ENCODE results near the gene NUDCD3.

NUDCD3 gene

DNA sequence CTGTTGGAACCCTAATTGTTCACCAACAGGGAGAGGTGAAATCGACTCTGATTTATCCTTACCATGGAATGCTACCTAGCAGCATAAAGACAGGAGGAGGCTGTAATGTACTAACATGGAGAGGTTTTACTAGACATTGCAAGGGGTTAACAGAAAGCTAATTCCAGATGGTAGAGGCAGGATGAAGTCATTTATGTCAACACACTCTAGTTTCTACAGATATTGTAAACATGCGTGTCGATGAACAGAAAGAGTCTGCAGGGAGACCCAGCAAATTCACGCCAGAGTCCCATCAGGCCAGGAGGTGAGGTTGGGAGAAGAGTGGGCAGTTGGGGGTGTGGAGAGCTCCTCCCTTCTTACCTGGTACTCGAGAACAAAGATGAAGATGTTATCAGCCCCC, 43.6 kb upstream of the NUDCD3 start:
- Histone ChIP-seq H3K4me3 (ENCODE audit: low read depth in 1 of 5, low read length in 5 of 5) (no peak overlapping the region), H3K27me3 (ENCODE audit: control insufficient read depth in 5 of 5, insufficient read depth in 4 of 5, low read length in 5 of 5) (no peaks in the 10 kb centered on the region), H3K4me1 (ENCODE audit: control insufficient read depth in 5 of 5, insufficient read depth in 5 of 5, low read length in 5 of 5) (peaks cover 0 to 27% (median 12%) of the 10 kb centered on the region in 5 donors), H3K36me3 (ENCODE audit: control insufficient read depth in 5 of 5, insufficient read depth in 5 of 5, low read length in 5 of 5) (no peaks in the 10 kb centered on the region), H3K27ac (ENCODE audit: low read depth, low read length) (no peak overlapping the region), H3K9ac (ENCODE audit: low read length in 5 of 5) (no peak overlapping the region), H3K9me3 (ENCODE audit: control insufficient read depth in 5 of 5, low read length in 5 of 5) (no peaks in the 10 kb centered on the region)

DNA sequence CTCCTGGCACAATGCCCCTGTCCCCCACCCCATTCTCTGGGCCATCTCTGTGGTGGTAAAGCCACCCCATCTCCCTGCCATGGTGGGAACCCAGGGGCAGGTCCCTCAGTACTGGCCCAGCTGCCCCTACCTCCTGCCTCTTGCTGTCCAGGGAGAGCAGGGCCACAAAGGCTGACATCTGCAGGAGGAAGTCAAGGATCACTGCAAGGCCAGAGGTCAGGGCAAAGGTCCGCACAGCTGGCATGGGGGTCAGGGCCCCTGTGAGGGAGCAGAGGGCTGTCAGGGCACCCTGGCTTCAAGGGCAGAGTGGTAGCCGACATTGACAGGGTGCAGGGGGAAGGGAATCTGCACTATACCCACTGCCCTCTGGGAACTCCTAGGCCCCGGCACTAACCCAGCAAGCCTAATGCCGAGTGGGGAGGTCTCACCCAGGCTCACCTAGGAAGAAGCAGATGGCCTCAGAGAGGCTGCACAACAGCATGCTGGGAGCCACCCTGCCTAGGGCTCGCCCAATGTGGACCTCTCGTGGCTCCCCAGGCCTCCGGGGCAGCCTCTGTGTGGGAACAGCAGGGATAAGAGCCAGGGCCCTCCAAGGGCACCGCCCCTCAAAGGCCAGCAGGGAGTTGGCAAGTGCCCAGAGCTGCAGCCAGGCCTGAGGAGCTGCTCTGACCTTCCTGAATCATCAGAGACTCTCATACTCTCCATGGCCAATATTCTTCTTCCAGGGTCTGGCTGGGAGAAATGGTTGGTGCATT, 43.0 kb upstream of the NUDCD3 start:
- H3K36me3 ChIP-seq (ENCODE audit: control insufficient read depth in 5 of 5, insufficient read depth in 5 of 5, low read length in 5 of 5): no peaks in the 10 kb centered on the region
- H3K4me1 ChIP-seq (ENCODE audit: control insufficient read depth in 5 of 5, insufficient read depth in 5 of 5, low read length in 5 of 5): peaks cover 0 to 21% (median 12%) of the 10 kb centered on the region in 5 donors
- no peak overlapping the region for H3K27ac ChIP-seq (ENCODE audit: low read depth, low read length)
- no peak overlapping the region for H3K4me3 ChIP-seq (ENCODE audit: low read depth in 1 of 5, low read length in 5 of 5)
- no peaks in the 10 kb centered on the region for H3K27me3 ChIP-seq (ENCODE audit: control insufficient read depth in 5 of 5, insufficient read depth in 4 of 5, low read length in 5 of 5)
- H3K9me3 ChIP-seq (ENCODE audit: control insufficient read depth in 5 of 5, low read length in 5 of 5): peaks cover 0 to under 1% (median 0%) of the 10 kb centered on the region in 5 donors
- H3K9ac ChIP-seq (ENCODE audit: low read length in 5 of 5): no peak overlapping the region

DNA sequence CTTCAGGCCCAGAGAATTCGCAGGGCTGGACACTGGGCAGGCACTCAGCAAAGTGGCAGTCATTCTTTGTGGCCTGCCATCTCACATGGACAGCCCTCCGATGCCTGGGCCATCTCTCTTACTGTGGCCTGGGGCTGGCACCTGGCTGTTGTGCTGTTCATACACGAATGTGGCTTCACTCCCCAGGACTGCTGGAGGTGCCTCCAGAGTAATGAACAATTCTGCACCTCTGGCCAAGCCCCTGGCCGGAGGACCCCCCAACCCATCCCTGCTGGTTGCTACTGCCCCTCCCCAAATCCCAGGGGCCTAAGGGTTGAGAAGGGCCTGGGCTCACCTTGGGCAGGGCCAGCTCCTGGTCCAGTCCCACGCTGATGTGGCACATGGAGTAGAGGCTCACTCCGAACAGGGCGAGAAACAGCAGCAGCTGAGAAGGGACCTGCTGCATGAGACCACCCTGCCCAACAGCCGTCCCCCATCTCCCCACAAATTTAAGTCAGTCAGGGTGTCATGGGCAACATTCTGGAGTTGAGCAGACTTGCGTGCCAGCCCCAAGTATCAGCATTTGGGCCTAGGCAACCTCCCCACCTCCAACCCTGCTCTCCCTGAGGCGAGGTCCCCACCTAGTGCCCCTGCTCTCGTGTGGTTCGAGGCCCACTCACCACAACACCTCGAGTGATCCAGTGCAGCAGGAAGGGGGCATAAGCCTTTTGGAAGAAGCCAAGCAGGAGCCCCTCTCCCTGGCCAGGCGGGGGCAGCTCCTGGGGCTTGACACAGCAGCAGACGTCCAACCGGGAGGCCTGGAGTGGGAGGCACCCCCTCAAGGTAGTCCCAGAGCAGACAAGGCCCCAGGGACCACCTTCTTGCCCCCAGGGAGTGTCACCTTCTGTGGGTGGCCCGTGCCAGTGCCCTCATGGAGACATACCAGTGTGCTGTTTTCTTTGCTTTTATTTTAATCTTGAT, 41.2 kb upstream of the NUDCD3 start:
- peaks cover 0 to 5% (median 0%) of the 10 kb centered on the region in 5 donors for H3K4me1 ChIP-seq (ENCODE audit: control insufficient read depth in 5 of 5, insufficient read depth in 5 of 5, low read length in 5 of 5)
- H3K9me3 ChIP-seq (ENCODE audit: control insufficient read depth in 5 of 5, low read length in 5 of 5): peaks cover 0 to 4% (median 0%) of the 10 kb centered on the region in 5 donors
- H3K36me3 ChIP-seq (ENCODE audit: control insufficient read depth in 5 of 5, insufficient read depth in 5 of 5, low read length in 5 of 5): no peaks in the 10 kb centered on the region
- no peak overlapping the region for H3K27ac ChIP-seq (ENCODE audit: low read depth, low read length)
- H3K4me3 ChIP-seq (ENCODE audit: low read depth in 1 of 5, low read length in 5 of 5): no peak overlapping the region
- no peak overlapping the region for H3K9ac ChIP-seq (ENCODE audit: low read length in 5 of 5)
- H3K27me3 ChIP-seq (ENCODE audit: control insufficient read depth in 5 of 5, insufficient read depth in 4 of 5, low read length in 5 of 5): no peaks in the 10 kb centered on the region

DNA sequence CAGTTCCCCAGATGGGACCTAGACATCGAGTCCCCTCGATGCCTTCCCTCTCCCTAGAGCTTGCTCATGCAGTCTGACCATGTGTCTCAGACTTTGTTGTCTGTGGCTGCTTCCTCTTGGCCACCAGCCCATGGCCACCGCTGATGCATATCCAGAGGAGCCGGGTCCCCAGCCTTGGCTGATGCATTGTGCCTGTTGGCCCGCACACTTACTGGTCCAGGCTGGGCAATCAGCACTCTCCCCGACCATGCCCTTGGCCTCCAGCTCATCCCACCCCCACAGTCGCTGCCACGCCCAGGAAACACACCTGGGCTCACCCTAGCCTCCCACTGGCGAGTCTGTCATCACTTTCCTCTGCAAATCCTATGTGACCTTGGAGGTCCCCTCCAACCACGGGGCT, 40.5 kb upstream of the NUDCD3 start:
- H3K9me3 ChIP-seq (ENCODE audit: control insufficient read depth in 5 of 5, low read length in 5 of 5): peaks cover 0 to 7% (median 2%) of the 10 kb centered on the region in 5 donors
- H3K36me3 ChIP-seq (ENCODE audit: control insufficient read depth in 5 of 5, insufficient read depth in 5 of 5, low read length in 5 of 5): no peaks in the 10 kb centered on the region
- H3K27ac ChIP-seq (ENCODE audit: low read depth, low read length): no peak overlapping the region
- H3K4me1 ChIP-seq (ENCODE audit: control insufficient read depth in 5 of 5, insufficient read depth in 5 of 5, low read length in 5 of 5): peaks cover 0 to 5% (median 0%) of the 10 kb centered on the region in 5 donors
- H3K9ac ChIP-seq (ENCODE audit: low read length in 5 of 5): no peak overlapping the region
- H3K4me3 ChIP-seq (ENCODE audit: low read depth in 1 of 5, low read length in 5 of 5): no peak overlapping the region
- H3K27me3 ChIP-seq (ENCODE audit: control insufficient read depth in 5 of 5, insufficient read depth in 4 of 5, low read length in 5 of 5): no peaks in the 10 kb centered on the region

DNA sequence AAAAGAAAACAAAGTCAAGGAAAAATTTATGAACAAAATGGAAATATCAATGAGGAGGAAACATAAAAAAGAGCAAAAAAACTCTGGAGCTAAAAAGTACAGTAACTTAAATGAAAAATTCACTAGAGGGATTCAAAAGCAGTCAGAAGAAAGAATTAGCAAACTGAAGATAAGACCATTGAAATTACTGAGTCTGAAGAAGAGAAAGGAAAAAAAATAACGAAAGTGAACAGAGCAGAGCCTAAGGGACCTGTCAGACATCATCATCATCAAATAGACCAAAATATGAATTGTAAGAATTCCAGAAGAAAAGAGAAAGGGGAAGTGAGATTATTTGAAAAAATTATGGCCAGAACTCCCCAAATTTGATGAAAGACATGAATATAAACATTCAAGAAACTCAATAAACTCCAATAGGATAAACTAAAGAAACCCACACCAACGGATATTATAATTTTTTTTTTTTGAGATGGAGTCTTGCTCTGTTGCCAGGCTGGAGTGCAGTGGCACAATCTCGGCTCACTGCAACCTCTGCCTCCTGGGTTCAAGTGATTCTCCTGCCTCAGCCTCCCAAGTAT, 34.4 kb upstream of the NUDCD3 start:
- Histone ChIP-seq H3K9me3 (ENCODE audit: control insufficient read depth in 5 of 5, low read length in 5 of 5) (peaks cover 0 to 15% (median 5%) of the 10 kb centered on the region in 5 donors), H3K27ac (ENCODE audit: low read depth, low read length) (no peak overlapping the region), H3K9ac (ENCODE audit: low read length in 5 of 5) (no peak overlapping the region), H3K36me3 (ENCODE audit: control insufficient read depth in 5 of 5, insufficient read depth in 5 of 5, low read length in 5 of 5) (no peaks in the 10 kb centered on the region), H3K4me3 (ENCODE audit: low read depth in 1 of 5, low read length in 5 of 5) (no peak overlapping the region), H3K27me3 (ENCODE audit: control insufficient read depth in 5 of 5, insufficient read depth in 4 of 5, low read length in 5 of 5) (peaks cover 0 to 5% (median 0%) of the 10 kb centered on the region in 5 donors), H3K4me1 (ENCODE audit: control insufficient read depth in 5 of 5, insufficient read depth in 5 of 5, low read length in 5 of 5) (no peaks in the 10 kb centered on the region)

DNA sequence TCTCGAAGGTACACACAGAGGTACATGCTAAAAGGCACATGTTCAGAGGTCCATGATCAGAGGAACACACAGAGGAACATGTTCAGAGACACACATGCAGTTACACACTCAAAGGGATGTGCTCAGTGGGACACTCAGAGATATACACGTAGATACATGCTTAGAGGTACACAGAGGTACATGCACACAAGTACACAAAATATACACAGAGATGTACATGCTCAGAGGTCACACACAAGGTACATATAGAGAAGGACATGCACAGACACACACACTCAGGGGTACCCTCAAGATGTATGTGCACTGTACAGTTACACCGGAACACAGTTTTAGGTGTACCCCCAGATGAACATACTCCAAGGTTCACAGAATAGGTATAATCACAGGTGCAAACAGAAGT, 31.9 kb upstream of the NUDCD3 start:
- Histone ChIP-seq H3K4me3 (ENCODE audit: low read depth in 1 of 5, low read length in 5 of 5) (no peak overlapping the region), H3K36me3 (ENCODE audit: control insufficient read depth in 5 of 5, insufficient read depth in 5 of 5, low read length in 5 of 5) (no peaks in the 10 kb centered on the region), H3K9ac (ENCODE audit: low read length in 5 of 5) (no peak overlapping the region), H3K4me1 (ENCODE audit: control insufficient read depth in 5 of 5, insufficient read depth in 5 of 5, low read length in 5 of 5) (no peaks in the 10 kb centered on the region), H3K27ac (ENCODE audit: low read depth, low read length) (no peak overlapping the region), H3K9me3 (ENCODE audit: control insufficient read depth in 5 of 5, low read length in 5 of 5) (peaks cover 0 to 13% (median 5%) of the 10 kb centered on the region in 5 donors), H3K27me3 (ENCODE audit: control insufficient read depth in 5 of 5, insufficient read depth in 4 of 5, low read length in 5 of 5) (peaks cover 0 to 5% (median 0%) of the 10 kb centered on the region in 5 donors)

DNA sequence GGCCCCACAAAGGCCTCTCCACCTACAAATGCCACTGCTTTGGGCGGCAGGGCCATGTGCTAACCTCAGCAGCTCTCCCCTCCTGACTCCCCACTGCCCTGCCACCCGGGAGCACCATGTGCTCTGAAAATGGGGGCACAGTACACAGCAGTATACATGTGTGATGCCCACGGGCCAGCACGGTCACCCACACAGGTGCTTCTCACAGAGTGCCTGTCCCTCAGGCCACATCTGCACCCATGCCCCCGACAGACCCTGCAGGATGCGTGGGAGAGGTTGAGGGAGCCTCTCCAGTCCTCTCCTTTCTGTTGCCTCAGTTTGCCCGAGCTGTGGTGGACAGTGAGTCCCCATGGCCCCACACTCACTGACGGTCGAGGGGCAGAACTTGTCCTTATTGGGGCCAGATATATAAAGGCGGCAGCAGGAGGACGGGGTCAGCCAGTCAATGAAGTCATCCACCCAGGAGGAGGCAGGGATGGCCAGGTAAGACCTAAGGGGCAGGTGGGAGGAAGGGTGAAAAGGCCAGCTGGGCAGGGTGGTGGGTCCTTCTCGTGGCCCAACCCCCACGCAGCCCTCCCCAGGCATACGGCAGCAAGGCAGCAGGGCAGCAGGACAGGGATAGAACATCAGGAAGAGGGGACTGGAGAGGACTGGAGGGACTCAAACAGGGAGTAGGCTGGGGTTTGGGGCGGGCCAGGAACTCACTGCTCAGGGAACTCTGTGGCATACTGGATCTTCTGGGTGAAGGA, 31.1 kb upstream of the NUDCD3 start:
- Histone ChIP-seq H3K9ac (ENCODE audit: low read length in 5 of 5) (no peak overlapping the region), H3K4me1 (ENCODE audit: control insufficient read depth in 5 of 5, insufficient read depth in 5 of 5, low read length in 5 of 5) (no peaks in the 10 kb centered on the region), H3K27me3 (ENCODE audit: control insufficient read depth in 5 of 5, insufficient read depth in 4 of 5, low read length in 5 of 5) (peaks cover 0 to 5% (median 0%) of the 10 kb centered on the region in 5 donors), H3K9me3 (ENCODE audit: control insufficient read depth in 5 of 5, low read length in 5 of 5) (peaks cover 0 to 13% (median 4%) of the 10 kb centered on the region in 5 donors), H3K27ac (ENCODE audit: low read depth, low read length) (no peak overlapping the region), H3K4me3 (ENCODE audit: low read depth in 1 of 5, low read length in 5 of 5) (no peak overlapping the region), H3K36me3 (ENCODE audit: control insufficient read depth in 5 of 5, insufficient read depth in 5 of 5, low read length in 5 of 5) (no peaks in the 10 kb centered on the region)

DNA sequence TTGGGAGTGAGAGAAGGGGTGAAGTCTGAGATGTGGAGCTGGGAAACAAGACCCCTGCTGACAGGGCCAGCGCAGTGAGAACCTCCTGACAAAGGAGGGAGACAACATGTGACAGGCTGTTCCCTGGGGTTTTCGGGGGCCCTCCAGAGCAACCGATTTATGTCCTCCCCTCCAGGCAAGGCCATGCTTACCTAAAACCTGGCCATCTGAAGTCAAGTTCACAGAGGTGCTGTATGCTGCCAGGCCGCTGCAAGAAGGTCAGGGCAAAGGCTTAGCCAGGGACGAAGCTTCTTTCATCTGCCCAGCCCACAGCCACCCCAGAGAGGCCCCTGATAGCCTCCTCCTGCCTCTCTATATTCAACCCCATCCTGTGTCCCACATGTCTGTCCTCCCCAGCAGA, 30.1 kb upstream of the NUDCD3 start:
- Histone ChIP-seq H3K27me3 (ENCODE audit: control insufficient read depth in 5 of 5, insufficient read depth in 4 of 5, low read length in 5 of 5) (peaks cover 0 to 5% (median 0%) of the 10 kb centered on the region in 5 donors), H3K9me3 (ENCODE audit: control insufficient read depth in 5 of 5, low read length in 5 of 5) (peaks cover 0 to 13% (median 3%) of the 10 kb centered on the region in 5 donors), H3K4me1 (ENCODE audit: control insufficient read depth in 5 of 5, insufficient read depth in 5 of 5, low read length in 5 of 5) (no peaks in the 10 kb centered on the region), H3K4me3 (ENCODE audit: low read depth in 1 of 5, low read length in 5 of 5) (no peak overlapping the region), H3K36me3 (ENCODE audit: control insufficient read depth in 5 of 5, insufficient read depth in 5 of 5, low read length in 5 of 5) (no peaks in the 10 kb centered on the region), H3K27ac (ENCODE audit: low read depth, low read length) (no peak overlapping the region), H3K9ac (ENCODE audit: low read length in 5 of 5) (no peak overlapping the region)

DNA sequence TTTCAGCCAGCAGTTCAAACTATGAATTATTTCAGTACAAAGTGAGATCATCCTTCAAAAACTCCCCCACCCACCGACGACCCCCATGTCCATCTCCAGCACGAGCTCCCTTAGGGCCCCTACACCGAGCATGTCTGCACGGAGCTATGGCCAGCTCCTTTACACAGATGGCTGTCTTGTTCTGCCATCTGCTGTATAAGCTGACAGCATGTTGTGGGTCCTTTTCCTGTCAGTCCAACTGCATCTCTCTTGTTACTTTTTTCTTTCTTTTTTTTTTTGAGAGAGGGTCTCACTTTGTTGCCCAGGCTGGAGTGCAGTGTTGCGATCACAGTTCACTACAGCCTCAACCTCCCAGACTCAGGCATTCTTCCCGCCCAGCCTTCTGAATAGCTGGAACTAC, 29.1 kb upstream of the NUDCD3 start:
- Histone ChIP-seq H3K9me3 (ENCODE audit: control insufficient read depth in 5 of 5, low read length in 5 of 5) (peaks cover 0 to 7% (median 3%) of the 10 kb centered on the region in 5 donors), H3K9ac (ENCODE audit: low read length in 5 of 5) (no peak overlapping the region), H3K4me1 (ENCODE audit: control insufficient read depth in 5 of 5, insufficient read depth in 5 of 5, low read length in 5 of 5) (no peaks in the 10 kb centered on the region), H3K27ac (ENCODE audit: low read depth, low read length) (no peak overlapping the region), H3K4me3 (ENCODE audit: low read depth in 1 of 5, low read length in 5 of 5) (no peak overlapping the region), H3K27me3 (ENCODE audit: control insufficient read depth in 5 of 5, insufficient read depth in 4 of 5, low read length in 5 of 5) (peaks cover 0 to 5% (median 0%) of the 10 kb centered on the region in 5 donors), H3K36me3 (ENCODE audit: control insufficient read depth in 5 of 5, insufficient read depth in 5 of 5, low read length in 5 of 5) (no peaks in the 10 kb centered on the region)

Data from subcutaneous abdominal adipose tissue (tissue), 5 donors.